MCF 10A (cell line): ENCODE results near the gene VKORC1L1. TPM values are rescaled to one million over a fixed set of nuclear protein-coding genes. Genes with fewer than 3 reads are reported as not detected.
"Not testable (repeated sequence)": the region's sequence is repeated elsewhere in the genome, so short reads cannot be mapped to it uniquely, and the experiment has no call there.

Experiments
- BruUV-seq: library from RNA; stranded (reverse); fragments of 400-500 nt; replicated peaks from 2 replicates; lab custom pipeline; 2021; lab: Mats Ljungman, UMichigan
- CTCF ChIA-PET: fragments of 300-600 bp; sonication (Branson Sonifier 250); formaldehyde crosslinking; extraction: SDS; loops from one replicate; lab custom pipeline; 2021; ENCODE audit warnings: antibody characterized with exemption, inconsistent platforms; lab: Yijun Ruan, JAX
- POLR2A ChIA-PET: fragments of 300-600, 350-650 bp; sonication (Branson Sonifier 250); formaldehyde crosslinking; extraction: SDS; loops from one replicate; lab custom pipeline; 2020; ENCODE audit warnings: antibody characterized with exemption, inconsistent platforms; lab: Yijun Ruan, JAX
- DNase-seq: peaks from one replicate; pipeline ENCODE4 v3.0.0-alpha.2; 2018; ENCODE audit not compliant: unreplicated experiment
- H3K27ac Mint-ChIP-seq: one replicate; pipeline ENCODE4 v1.8.0; 2022; ENCODE audit warnings: mild to moderate bottlenecking, low read depth, mixed read lengths; ENCODE audit not compliant: unreplicated experiment
- H3K27me3 Mint-ChIP-seq: one replicate; pipeline ENCODE4 v1.8.0; 2022; ENCODE audit warnings: mixed read lengths; ENCODE audit not compliant: insufficient read depth, unreplicated experiment
- H3K36me3 Mint-ChIP-seq: one replicate; pipeline ENCODE4 v1.8.0; 2022; ENCODE audit warnings: mild to moderate bottlenecking, moderate library complexity, mixed read lengths; ENCODE audit not compliant: insufficient read depth, unreplicated experiment
- H3K4me1 Mint-ChIP-seq: one replicate; pipeline ENCODE4 v1.8.0; 2022; ENCODE audit warnings: mixed read lengths; ENCODE audit not compliant: insufficient read depth, unreplicated experiment
- H3K4me3 Mint-ChIP-seq: one replicate; pipeline ENCODE4 v1.8.0; 2022; ENCODE audit warnings: mild to moderate bottlenecking, moderate library complexity, mixed read lengths; ENCODE audit not compliant: unreplicated experiment
- H3K9me3 Mint-ChIP-seq: one replicate; pipeline ENCODE4 v1.8.0; 2022; ENCODE audit warnings: mixed read lengths; ENCODE audit not compliant: unreplicated experiment
- CTCF ChIP-seq: fragments of 200-600 bp; IDR thresholded peaks from one replicate; pipeline ENCODE4 v1.8.0; 2022; ENCODE audit warnings: antibody characterized with exemption, mild to moderate bottlenecking; ENCODE audit not compliant: unreplicated experiment
- intact Hi-C: fragments of 100-400 bp; cut with micrococcal nuclease; formaldehyde crosslinking; loops from 2 replicates; pipeline ENCODE4 v1.14.1; 2022
- total RNA-seq: library from RNA; stranded (reverse); gene quantifications from 2 replicates; pipeline ENCODE4 v1.2.3, GENCODE V29; 2022

VKORC1L1 gene
- total RNA-seq, 1 experiment from 2014 or later: 28.7 TPM

DNA sequence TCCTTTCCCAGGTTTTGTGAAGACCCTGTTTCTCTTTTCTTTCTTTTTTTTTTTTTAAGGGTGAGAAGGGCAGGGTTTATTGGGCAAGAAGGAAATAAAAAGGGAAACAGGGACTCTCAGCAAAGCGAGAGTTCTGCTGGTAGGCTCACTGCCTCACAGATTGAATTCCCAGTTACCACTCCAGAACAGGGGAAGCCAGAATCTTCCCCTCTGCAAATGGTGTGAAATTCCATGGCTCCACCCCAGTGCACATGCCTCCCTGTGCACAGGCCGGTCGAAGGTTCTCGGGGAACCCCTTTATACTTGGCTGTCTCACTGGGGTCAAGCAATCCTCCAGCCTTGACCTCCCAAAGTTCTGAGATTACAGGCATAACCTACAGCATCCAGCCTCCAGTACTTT is 119.7 kb downstream of the VKORC1L1 start:
- BruUV-seq: no TSS peak
- CTCF ChIA-PET: no interaction called here
- H3K36me3 Mint-ChIP-seq: no peaks in the 10 kb centered on the region
- no peak for TF ChIP-seq CTCF
- intact Hi-C loops: no loop called here
- peaks cover 6% of the 10 kb centered on the region for H3K4me1 Mint-ChIP-seq
- POLR2A ChIA-PET: no interaction called here
- no peak overlapping the region for H3K4me3 Mint-ChIP-seq
- H3K27me3 Mint-ChIP-seq: no peaks in the 10 kb centered on the region
- DNase-seq: no peak
- no peak overlapping the region for H3K27ac Mint-ChIP-seq
- H3K9me3 Mint-ChIP-seq: no peaks in the 10 kb centered on the region

DNA sequence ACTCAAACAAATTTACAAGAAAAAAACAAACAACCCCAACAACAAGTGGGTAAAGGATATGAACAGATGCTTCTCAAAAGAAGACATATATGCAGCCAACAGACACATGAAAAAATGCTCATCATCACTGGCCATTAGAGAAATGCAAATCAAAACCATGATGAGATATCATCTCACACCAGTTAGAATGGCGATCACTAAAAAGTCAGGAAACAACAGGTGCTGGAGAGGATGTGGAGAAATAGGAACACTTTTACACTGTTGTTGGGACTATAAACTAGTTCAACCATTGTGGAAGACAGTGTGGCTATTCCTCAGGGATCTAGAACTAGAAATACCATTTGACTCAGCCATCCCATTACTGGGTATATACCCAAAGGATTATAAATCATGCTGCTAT is 122.1 kb downstream of the VKORC1L1 start:
- H3K27me3 Mint-ChIP-seq, H3K27ac Mint-ChIP-seq, H3K4me3 Mint-ChIP-seq, H3K9me3 Mint-ChIP-seq, H3K4me1 Mint-ChIP-seq, intact Hi-C loops, BruUV-seq, DNase-seq, POLR2A ChIA-PET, CTCF ChIA-PET, H3K36me3 Mint-ChIP-seq: not testable (repeated sequence)

DNA sequence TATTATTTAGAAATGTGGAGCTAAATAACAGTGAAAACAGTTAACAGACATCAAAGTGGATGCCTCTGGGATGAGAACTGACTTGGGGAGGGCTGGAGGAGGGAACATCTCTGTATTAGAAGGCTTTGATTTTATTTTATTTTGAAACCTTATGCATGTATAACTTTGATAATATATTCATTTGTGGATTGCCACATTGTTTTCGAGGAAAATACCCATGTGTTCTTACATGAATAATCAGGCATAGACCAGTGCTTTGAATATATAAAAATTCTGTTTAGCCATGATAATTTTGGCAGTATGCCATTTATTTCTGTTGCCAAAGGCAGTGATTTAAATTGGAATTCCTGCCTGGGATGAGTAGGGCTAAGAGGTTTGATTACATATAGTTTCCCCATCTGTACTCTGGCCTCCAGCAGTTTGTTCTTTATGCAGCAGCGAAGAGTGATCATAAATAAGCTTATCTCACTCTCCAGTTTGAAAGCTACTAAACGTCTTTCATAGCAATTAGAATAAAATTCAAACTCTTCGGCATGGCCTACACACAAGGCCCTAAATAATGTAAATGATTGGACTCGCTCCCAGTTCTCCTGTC is 128.0 kb downstream of the VKORC1L1 start:
- H3K27me3 Mint-ChIP-seq, BruUV-seq, intact Hi-C loops, H3K4me3 Mint-ChIP-seq, H3K27ac Mint-ChIP-seq, DNase-seq, H3K36me3 Mint-ChIP-seq, H3K9me3 Mint-ChIP-seq, POLR2A ChIA-PET, H3K4me1 Mint-ChIP-seq: not testable (repeated sequence)
- CTCF ChIA-PET: interaction anchor here (0.6 kb wide), 1 partner anchor 85 kb away, joined by 3 read pairs; no protein-coding TSS in a partner anchor

DNA sequence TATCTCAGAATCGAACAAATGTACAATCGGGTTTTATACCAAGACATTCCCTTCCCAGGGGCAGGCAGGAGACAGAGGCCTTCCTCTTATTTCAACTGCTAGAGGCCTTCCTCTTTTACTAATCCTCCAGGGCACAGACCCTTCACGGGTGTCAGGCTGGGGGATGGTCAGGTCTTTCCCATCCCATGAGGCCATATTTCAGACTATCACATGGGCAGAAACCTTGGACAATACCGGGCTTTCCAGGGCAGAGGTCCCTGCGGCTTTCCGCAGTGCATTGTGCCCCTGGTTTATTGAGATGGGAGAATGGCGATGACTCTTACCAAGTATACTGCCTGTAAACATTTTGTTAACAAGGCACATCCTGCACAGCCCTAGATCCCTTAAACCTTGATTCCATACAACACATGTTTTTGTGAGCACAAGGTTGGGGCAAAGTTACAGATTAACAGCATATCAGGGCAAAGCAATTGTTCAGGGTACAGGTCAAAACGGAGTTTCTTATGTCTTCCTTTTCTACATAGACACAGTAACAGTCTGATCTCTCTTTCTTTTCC is 132.3 kb downstream of the VKORC1L1 start:
- H3K4me1 Mint-ChIP-seq, H3K27ac Mint-ChIP-seq, H3K36me3 Mint-ChIP-seq, H3K4me3 Mint-ChIP-seq, DNase-seq, H3K27me3 Mint-ChIP-seq, H3K9me3 Mint-ChIP-seq, intact Hi-C loops, BruUV-seq: not testable (repeated sequence)
- ChIA-PET CTCF (interaction anchor here (0.6 to 0.8 kb wide), 3 partner anchors 28 to 150 kb away, joined by 3 to 4 read pairs (median 3); no protein-coding TSS in a partner anchor), POLR2A (interaction anchor here (0.7 kb wide), 1 partner anchor 9 kb away, joined by 3 read pairs; no protein-coding TSS in a partner anchor)

DNA sequence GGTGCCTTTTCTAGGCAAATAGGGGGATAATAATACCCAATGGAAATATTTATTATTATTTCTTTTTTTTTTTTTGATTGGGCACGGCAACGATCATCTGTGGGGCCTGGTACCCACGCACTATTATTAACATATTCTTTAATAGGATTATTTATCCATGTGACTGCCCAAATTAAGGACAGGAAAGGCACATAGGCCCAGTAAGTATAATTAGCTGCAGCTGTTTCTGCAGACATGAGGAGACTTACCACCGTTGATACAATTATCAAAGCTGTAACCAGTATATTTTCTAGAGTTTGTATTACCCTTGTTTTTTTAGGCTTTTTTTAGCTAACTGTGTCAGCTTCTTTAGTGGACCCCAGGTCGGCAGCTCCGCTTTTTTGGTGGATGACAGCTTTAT is 134.4 kb downstream of the VKORC1L1 start:
- BruUV-seq: no TSS peak
- Mint-ChIP-seq H3K9me3 (no peaks in the 10 kb centered on the region), H3K4me1 (peaks cover 5% of the 10 kb centered on the region), H3K4me3 (no peak overlapping the region), H3K27ac (no peak overlapping the region), H3K27me3 (no peaks in the 10 kb centered on the region), H3K36me3 (no peaks in the 10 kb centered on the region)
- no peak for TF ChIP-seq CTCF
- CTCF ChIA-PET: interaction anchor here (0.7 kb wide), 1 partner anchor 20 kb away, joined by 3 read pairs; no protein-coding TSS in a partner anchor
- no peak for DNase-seq
- POLR2A ChIA-PET: no interaction called here
- intact Hi-C loops: no loop called here

Other genes starting within 250 kb of the VKORC1L1 start
- gene GUSB, start 109.1 kb downstream of the VKORC1L1 start, total RNA-seq: 35.0 and 36.9 TPM in 2 replicates
- gene ASL, start 202.7 kb downstream of the VKORC1L1 start, total RNA-seq: 53.6 and 56.5 TPM in 2 replicates
- 27.5 and 39.8 TPM in 2 replicates for gene CRCP, start 241.8 kb downstream of the VKORC1L1 start, total RNA-seq